MG63 (cell line): Measurements from ENCODE around the gene FYN. TPM values are rescaled to one million over a fixed set of nuclear protein-coding genes. Genes with fewer than 3 reads are reported as not detected.

Source experiments
- DNase-seq: peaks from one replicate; pipeline ENCODE4 v3.0.0-alpha.2; 2020
- H3K27me3 ChIP-seq: fragments of 250-450 bp; sonication (Bioruptor Pico); 2 replicates; pipeline ENCODE4 v1.5.1; 2020; ENCODE audit warnings: mild to moderate bottlenecking, moderate library complexity
- H3K36me3 ChIP-seq: fragments of 250-450 bp; sonication (Bioruptor Pico); 2 replicates; pipeline ENCODE4 v1.5.1; 2020; ENCODE audit warnings: mild to moderate bottlenecking, moderate library complexity
- H3K4me3 ChIP-seq: fragments of 250-450 bp; sonication (Bioruptor Pico); 2 replicates; pipeline ENCODE4 v1.5.1; 2020; ENCODE audit warnings: mild to moderate bottlenecking, moderate library complexity
- H3K9me3 ChIP-seq: fragments of 250-450 bp; sonication (Bioruptor Pico); 2 replicates; pipeline ENCODE4 v1.5.1; 2020; ENCODE audit warnings: mild to moderate bottlenecking, moderate library complexity
- total RNA-seq: library from RNA; depleted of rRNA; stranded (reverse); fragments of >200 nt; shearing (Covaris generic); gene quantifications from 2 replicates; pipeline ENCODE4 v1.2.3, GENCODE V29; 2014; ENCODE audit warnings: low replicate concordance; rRNA removed

The FYN gene
- total RNA-seq, 1 experiment from 2014 or later, result 48.7 TPM

DNA sequence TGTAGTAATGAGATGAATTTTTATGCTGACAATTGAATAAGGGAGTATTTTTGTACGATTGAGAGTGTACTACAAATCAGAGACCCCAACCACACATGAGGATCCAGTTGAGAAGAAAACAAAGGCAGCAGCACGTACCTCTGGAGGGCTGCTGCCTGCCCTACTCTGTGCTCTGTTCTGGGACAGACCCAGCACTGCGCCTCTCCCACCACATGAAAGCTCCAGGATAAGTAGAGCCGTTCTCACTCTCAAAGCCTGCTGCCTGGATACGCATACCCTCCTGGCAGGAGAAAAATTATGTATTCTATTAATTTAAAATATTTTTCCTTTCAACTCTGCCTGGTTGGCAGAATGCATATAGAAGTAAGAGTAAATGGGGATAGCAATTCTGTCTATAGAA lies 256.1 kb downstream of the FYN start:
- no peaks in the 10 kb centered on the region for H3K36me3 ChIP-seq
- no peak for DNase-seq
- H3K9me3 ChIP-seq, result no peaks in the 10 kb centered on the region
- no peak overlapping the region for H3K4me3 ChIP-seq
- no peaks in the 10 kb centered on the region for H3K27me3 ChIP-seq

- DNase-seq, result no peak
- no peaks in the 10 kb centered on the region for H3K27me3 ChIP-seq
- 0 out of 2 replicates have a peak, but pooled peaks cover 3% of the 10 kb centered on the region for H3K9me3 ChIP-seq
- no peaks in the 10 kb centered on the region for H3K36me3 ChIP-seq
- H3K4me3 ChIP-seq, result no peak overlapping the region
Observed at GRCh38 chr6:111615916-111616612, 257.2 kb downstream of the FYN start.

- H3K27me3 ChIP-seq, result no peaks in the 10 kb centered on the region
Observed at GRCh38 chr6:111614833-111615582, 258.2 kb downstream of the FYN start.

DNA sequence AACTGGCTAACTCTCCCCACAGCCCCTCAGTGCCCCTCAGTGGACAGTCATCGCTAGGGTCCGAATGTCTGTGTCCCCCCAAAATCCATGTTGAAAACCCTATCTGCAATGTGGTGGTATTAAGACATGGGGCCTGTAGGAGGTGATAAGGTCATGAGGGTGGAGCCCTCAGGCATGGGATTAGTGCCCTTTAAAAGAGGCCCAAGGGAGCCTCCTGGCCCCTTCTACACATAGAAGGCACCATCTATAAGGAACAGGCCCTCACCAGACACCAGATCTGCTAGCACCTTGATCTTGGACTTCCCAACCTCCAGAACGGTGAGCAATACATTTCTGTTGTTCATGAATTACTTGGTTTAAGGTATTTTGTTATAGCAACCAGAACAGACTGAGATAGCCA lies 260.9 kb downstream of the FYN start:
- H3K36me3 ChIP-seq, result no peaks in the 10 kb centered on the region
- H3K4me3 ChIP-seq, result no peak overlapping the region
- H3K9me3 ChIP-seq, result 0 out of 2 replicates have a peak, but pooled peaks cover 3% of the 10 kb centered on the region
- no peak for DNase-seq
- no peaks in the 10 kb centered on the region for H3K27me3 ChIP-seq

More at GRCh38 chr6:111614833-111615582, 258.2 kb downstream of the FYN start:
- H3K36me3 ChIP-seq, result no peaks in the 10 kb centered on the region
- DNase-seq, result no peak
- 0 out of 2 replicates have a peak, but pooled peaks cover 3% of the 10 kb centered on the region for H3K9me3 ChIP-seq
- no peak overlapping the region for H3K4me3 ChIP-seq

DNA sequence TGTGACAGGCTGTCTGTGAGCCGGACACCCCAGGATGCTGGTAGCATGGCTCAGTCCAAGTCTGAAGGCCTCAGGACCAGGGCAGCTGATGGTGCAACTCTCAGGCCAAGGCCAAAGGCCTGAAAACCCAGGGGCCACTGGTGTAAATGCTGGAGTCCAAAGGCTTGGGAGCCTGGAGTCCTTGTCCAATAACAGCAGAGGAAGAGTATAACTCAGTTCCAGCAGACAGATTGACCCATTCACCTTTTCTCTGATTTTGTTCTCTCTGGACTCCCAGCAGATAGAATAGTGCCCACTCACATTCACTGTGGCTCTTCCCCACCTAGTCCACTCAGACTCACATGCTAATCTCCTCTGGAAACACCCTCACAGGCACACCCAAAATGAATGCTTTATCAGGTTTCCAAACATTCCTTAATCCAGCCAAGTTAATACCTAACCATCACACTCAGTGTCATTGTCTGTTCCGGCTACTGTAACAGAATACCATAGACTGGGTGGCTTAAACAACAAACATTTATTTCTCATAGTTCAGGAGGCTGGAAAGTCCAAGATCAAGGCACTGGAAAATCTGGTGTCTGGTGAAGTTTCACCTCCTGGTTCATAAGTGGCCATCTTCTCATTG lies 262.6 kb downstream of the FYN start:
- DNase-seq, result no peak
- H3K4me3 ChIP-seq, result no peak overlapping the region
- H3K27me3 ChIP-seq, result no peaks in the 10 kb centered on the region
- H3K36me3 ChIP-seq, result no peaks in the 10 kb centered on the region
- H3K9me3 ChIP-seq, result 0 out of 2 replicates have a peak, but pooled peaks cover 3% of the 10 kb centered on the region

Other genes with a start within 250 kb of the FYN start
- not detected in 2 replicates for gene CCN6, start 180.7 kb upstream of the FYN start, total RNA-seq
- 23.5 and 57.3 TPM in 2 replicates for gene TUBE1, start 214.0 kb upstream of the FYN start, total RNA-seq
- gene FAM229B, start 214.1 kb upstream of the FYN start, total RNA-seq, result 3.0 and 13.6 TPM in 2 replicates